Parathyroid adenoma (tissue), 2 donors: Measurements from ENCODE around the gene LSAMP.

Source experiments
- H2AFZ ChIP-seq: fragments of 300-600 bp; sonication (generic); one replicate; pipeline ENCODE4 v1.7.0; 2017; ENCODE audit warnings: antibody characterized with exemption, mild to moderate bottlenecking
- H3K27ac ChIP-seq: fragments of 300-600 bp; sonication (generic); one replicate; pipeline ENCODE4 v1.7.0; 2017
- H3K27me3 ChIP-seq: fragments of 300-600 bp; sonication (generic); one replicate; pipeline ENCODE4 v1.7.0; 2017; ENCODE audit warnings: low read length; ENCODE audit not compliant: control insufficient read depth, insufficient read depth
- H3K36me3 ChIP-seq: fragments of 300-600 bp; sonication (generic); one replicate; pipeline ENCODE4 v1.7.0; 2017; ENCODE audit warnings: low read length; ENCODE audit not compliant: control insufficient read depth, insufficient read depth
- H3K4me1 ChIP-seq: fragments of 300-600 bp; sonication (generic); one replicate; pipeline ENCODE4 v1.7.0; 2017; ENCODE audit warnings: control low read depth
- H3K4me2 ChIP-seq: fragments of 300-600 bp; sonication (generic); one replicate; pipeline ENCODE4 v1.7.0; 2017; ENCODE audit warnings: low read length
- H3K4me3 ChIP-seq: fragments of 300-600 bp; sonication (generic); one replicate; pipeline ENCODE4 v1.7.0; 2017; ENCODE audit warnings: low read depth, low read length
- H3K79me2 ChIP-seq: fragments of 300-600 bp; sonication (generic); one replicate; pipeline ENCODE4 v1.7.0; 2017; ENCODE audit warnings: control low read depth
- H3K9ac ChIP-seq: fragments of 300-600 bp; sonication (generic); one replicate; pipeline ENCODE4 v1.7.0; 2017; ENCODE audit warnings: mild to moderate bottlenecking
- H3K9me3 ChIP-seq: fragments of 300-600 bp; sonication (generic); one replicate; pipeline ENCODE4 v1.7.0; 2017; ENCODE audit warnings: low read length; ENCODE audit not compliant: control insufficient read depth
- CTCF ChIP-seq: fragments of 300-600 bp; sonication (generic); IDR thresholded peaks from one replicate; pipeline ENCODE4 v1.7.0; 2017; ENCODE audit warnings: antibody characterized with exemption, mild to moderate bottlenecking
- donor health status: primary hyperparathyroidism.

The LSAMP gene

GRCh38 chr3:116161575-116162525 is 283.4 kb downstream of the LSAMP start:
- H3K9me3 ChIP-seq: no peaks in the 10 kb centered on the region
- TF ChIP-seq CTCF: no peak
- no peaks in the 10 kb centered on the region for H3K4me1 ChIP-seq
- H3K79me2 ChIP-seq: no peaks in the 10 kb centered on the region
- no peak overlapping the region for H3K4me3 ChIP-seq
- H3K36me3 ChIP-seq: no peaks in the 10 kb centered on the region
- no peak overlapping the region for H3K9ac ChIP-seq
- H3K27ac ChIP-seq: no peak overlapping the region
- H3K4me2 ChIP-seq: no peak overlapping the region
- H3K27me3 ChIP-seq: no peaks in the 10 kb centered on the region
- H2AFZ ChIP-seq: no peak overlapping the region

- Histone ChIP-seq H3K27me3 (no peaks in the 10 kb centered on the region), H3K79me2 (no peaks in the 10 kb centered on the region), H3K36me3 (no peaks in the 10 kb centered on the region), H2AFZ (no peak overlapping the region), H3K4me1 (no peaks in the 10 kb centered on the region), H3K4me2 (no peak overlapping the region), H3K27ac (no peak overlapping the region), H3K4me3 (no peak overlapping the region), H3K9ac (no peak overlapping the region), H3K9me3 (no peaks in the 10 kb centered on the region)
- TF ChIP-seq CTCF: no peak
These were observed 284.7 kb downstream of the LSAMP start for GRCh38 chr3:116160594-116160993.

GRCh38 chr3:116155841-116156240 is 289.4 kb downstream of the LSAMP start:
- no peak overlapping the region for H2AFZ ChIP-seq
- no peak overlapping the region for H3K27ac ChIP-seq
- no peak for TF ChIP-seq CTCF
- no peak overlapping the region for H3K4me2 ChIP-seq
- H3K79me2 ChIP-seq: no peaks in the 10 kb centered on the region
- no peaks in the 10 kb centered on the region for H3K4me1 ChIP-seq
- no peak overlapping the region for H3K9ac ChIP-seq
- no peaks in the 10 kb centered on the region for H3K36me3 ChIP-seq
- H3K4me3 ChIP-seq: no peak overlapping the region
- H3K27me3 ChIP-seq: no peaks in the 10 kb centered on the region
- H3K9me3 ChIP-seq: no peaks in the 10 kb centered on the region

GRCh38 chr3:116154389-116154788 is 290.9 kb downstream of the LSAMP start:
- H3K79me2 ChIP-seq: no peaks in the 10 kb centered on the region
- TF ChIP-seq CTCF: no peak
- H3K4me2 ChIP-seq: no peak overlapping the region
- H3K9ac ChIP-seq: no peak overlapping the region
- H2AFZ ChIP-seq: no peak overlapping the region
- no peaks in the 10 kb centered on the region for H3K36me3 ChIP-seq
- no peaks in the 10 kb centered on the region for H3K9me3 ChIP-seq
- no peaks in the 10 kb centered on the region for H3K27me3 ChIP-seq
- no peak overlapping the region for H3K27ac ChIP-seq
- H3K4me1 ChIP-seq: no peaks in the 10 kb centered on the region
- H3K4me3 ChIP-seq: no peak overlapping the region

GRCh38 chr3:116153174-116153573 is 292.1 kb downstream of the LSAMP start:
- Histone ChIP-seq H3K79me2 (no peaks in the 10 kb centered on the region), H3K4me2 (no peak overlapping the region), H2AFZ (peak overlapping the region; percentile 27), H3K27ac (no peak overlapping the region), H3K4me3 (no peak overlapping the region), H3K9ac (no peak overlapping the region), H3K4me1 (no peaks in the 10 kb centered on the region), H3K9me3 (no peaks in the 10 kb centered on the region), H3K36me3 (no peaks in the 10 kb centered on the region), H3K27me3 (no peaks in the 10 kb centered on the region)
- no peak for TF ChIP-seq CTCF
